C4-2B (cell line): Measurements from ENCODE around the gene PLCXD1.
"Not testable (repeated sequence)": the region's sequence is repeated elsewhere in the genome, so short reads cannot be mapped to it uniquely, and the experiment has no call there.

Experiments
- H3K27ac ChIP-seq: fragments of 450-650 bp; 2 replicates; pipeline ENCODE4 v1.5.1; 2017
- CTCF ChIP-seq: fragments of 450-650 bp; conservative IDR thresholded peaks from 2 replicates; pipeline ENCODE4 v1.5.1; 2017; ENCODE audit warnings: mild to moderate bottlenecking
- ZFX ChIP-seq: fragments of 450-650 bp; IDR thresholded peaks from 2 replicates; pipeline ENCODE4 v1.6.1; 2017

The PLCXD1 gene

GRCh38 chrX:254630-255215 lies 26.5 kb upstream of the PLCXD1 start:
- H3K27ac ChIP-seq, result no peak overlapping the region
- TF ChIP-seq CTCF (no peak), ZFX (no peak)

DNA sequence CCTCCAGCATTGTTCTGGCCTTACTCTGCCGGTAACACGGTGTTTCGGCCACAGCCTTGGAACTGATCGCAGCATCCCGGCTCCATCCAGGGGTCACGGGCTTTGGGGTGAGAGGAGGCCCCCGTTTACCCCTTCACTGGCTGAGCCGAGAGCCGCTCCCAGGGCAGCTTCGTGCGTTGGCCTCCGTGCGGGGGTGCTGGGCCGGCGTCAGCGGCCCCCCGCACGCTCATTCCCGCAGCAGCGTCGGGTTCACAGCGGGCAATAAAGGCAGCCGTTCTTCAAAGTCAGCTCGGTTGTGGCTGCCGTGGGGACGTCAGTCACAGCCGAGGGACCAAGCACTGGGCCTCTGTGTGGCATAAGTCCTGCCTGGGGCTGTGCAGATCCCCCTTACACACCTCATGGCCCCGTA lies 25.3 kb upstream of the PLCXD1 start:
- H3K27ac ChIP-seq, result no peak overlapping the region
- TF ChIP-seq ZFX (no peak), CTCF (no peak)

GRCh38 chrX:257054-257453 lies 24.1 kb upstream of the PLCXD1 start:
- H3K27ac ChIP-seq, result not testable (repeated sequence)

DNA sequence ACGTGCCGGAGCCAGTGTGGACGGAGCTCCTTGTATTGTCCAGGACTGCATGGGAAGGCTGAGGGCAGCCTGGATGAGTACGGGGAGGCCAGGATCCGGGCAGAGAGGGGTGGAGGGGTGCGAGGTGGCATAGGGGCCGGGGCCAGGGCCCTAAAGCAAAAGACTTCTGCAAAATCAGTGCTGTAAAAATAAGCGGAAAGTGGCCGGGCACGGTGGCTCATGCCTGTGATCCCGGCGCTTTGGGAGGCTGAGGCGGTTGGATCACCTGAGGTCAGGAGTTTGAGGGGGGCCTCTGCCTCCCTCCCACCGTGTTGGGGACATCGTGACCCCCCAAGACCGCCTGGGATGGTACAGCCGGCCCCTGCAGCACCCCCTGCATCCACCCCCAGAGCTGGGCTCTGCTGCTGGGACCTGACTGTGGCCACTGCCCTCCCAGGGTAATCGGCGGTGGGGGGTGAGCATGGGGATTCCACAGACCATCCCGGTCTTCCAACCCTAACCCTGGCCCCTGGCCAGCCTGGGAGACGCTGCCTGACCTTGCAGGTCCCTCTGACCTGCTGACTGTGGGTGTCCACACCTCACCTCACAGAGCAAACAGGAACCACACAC lies 23.4 kb upstream of the PLCXD1 start:
- TF ChIP-seq CTCF (no peak), ZFX (no peak)
- no peak overlapping the region for H3K27ac ChIP-seq

- TF ChIP-seq CTCF, result no peak
- TF ChIP-seq ZFX, result no peak
- no peak overlapping the region for H3K27ac ChIP-seq
Measured at GRCh38 chrX:258291-259040, 22.7 kb upstream of the PLCXD1 start.

DNA sequence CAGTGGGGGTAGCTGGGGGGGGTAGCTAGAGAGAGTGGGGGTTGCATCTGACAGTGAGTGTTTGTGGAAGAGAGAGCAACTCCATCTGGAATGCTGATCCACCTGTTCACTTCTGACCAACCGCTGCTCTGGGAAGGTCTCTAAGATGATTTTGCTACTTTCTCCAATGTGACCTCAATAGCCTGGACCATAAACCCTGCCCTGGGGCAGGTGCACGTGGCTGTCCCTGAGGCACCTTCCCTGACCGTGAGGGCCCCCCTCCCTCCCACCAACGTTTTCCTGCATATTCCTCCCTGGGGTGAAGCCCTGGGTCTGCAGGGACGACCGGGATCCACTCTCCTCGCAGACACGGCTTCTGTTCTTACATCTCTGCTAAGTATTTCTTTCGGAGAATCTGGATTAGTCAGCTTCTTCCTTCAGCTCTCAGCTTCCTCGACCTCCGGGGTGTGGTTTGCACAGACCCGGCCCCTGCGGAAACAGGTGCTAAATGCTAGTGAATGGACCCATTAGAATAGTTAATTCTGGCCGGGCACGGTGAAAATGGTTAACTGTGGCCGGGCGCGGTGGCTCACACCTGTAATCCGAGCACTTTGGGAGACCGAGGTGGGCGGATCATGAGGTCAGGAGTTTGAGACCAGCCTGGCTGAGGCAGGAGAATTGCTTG lies 21.4 kb upstream of the PLCXD1 start:
- H3K27ac ChIP-seq, result no peak overlapping the region
- TF ChIP-seq CTCF, result no peak
- no peak for TF ChIP-seq ZFX

GRCh38 chrX:261167-261918 lies 19.8 kb upstream of the PLCXD1 start:
- no peak for TF ChIP-seq CTCF
- TF ChIP-seq ZFX, result no peak
- no peak overlapping the region for H3K27ac ChIP-seq
